GM21367 (cell line): ENCODE data around the gene RAB23.
A peak's percentile ranks its signal among the peaks of the same experiment; 100 is the strongest.

ENCODE experiments used
- ATAC-seq: cut with Tn5 transposase; IDR thresholded peaks from one replicate; pipeline ENCODE4 v1.9.1; 2021; ENCODE audit not compliant: unreplicated experiment

Gene RAB23

DNA sequence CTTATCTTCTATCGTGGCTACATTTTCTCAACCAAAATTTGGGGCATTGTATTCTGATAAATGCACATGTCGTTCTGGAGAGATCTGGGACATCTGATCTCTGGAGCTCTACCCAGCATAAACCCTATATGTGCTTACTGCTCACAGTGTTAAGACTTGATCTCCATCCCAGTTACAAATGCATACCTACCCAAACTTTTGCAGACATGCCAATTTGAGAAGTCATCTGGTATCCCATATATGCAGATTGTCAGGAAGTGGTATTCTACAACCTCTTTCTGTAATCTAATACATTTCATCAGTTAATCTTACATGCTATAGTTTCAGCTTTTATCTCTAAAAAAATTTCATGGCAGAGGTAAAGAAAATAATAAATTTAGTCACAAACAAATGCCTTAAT, 38.8 kb downstream of the RAB23 start:
- no peak for ATAC-seq

- ATAC-seq: no peak
These were observed 40.1 kb downstream of the RAB23 start for GRCh38 chr6:57182017-57182432.

GRCh38 chr6:57180596-57180995, 41.5 kb downstream of the RAB23 start:
- ATAC-seq: no peak

GRCh38 chr6:57177545-57178265, 44.4 kb downstream of the RAB23 start:
- ATAC-seq: no peak

GRCh38 chr6:57174511-57174907, 47.6 kb downstream of the RAB23 start:
- ATAC-seq: no peak

GRCh38 chr6:57173886-57174510, 48.1 kb downstream of the RAB23 start:
- no peak for ATAC-seq

DNA sequence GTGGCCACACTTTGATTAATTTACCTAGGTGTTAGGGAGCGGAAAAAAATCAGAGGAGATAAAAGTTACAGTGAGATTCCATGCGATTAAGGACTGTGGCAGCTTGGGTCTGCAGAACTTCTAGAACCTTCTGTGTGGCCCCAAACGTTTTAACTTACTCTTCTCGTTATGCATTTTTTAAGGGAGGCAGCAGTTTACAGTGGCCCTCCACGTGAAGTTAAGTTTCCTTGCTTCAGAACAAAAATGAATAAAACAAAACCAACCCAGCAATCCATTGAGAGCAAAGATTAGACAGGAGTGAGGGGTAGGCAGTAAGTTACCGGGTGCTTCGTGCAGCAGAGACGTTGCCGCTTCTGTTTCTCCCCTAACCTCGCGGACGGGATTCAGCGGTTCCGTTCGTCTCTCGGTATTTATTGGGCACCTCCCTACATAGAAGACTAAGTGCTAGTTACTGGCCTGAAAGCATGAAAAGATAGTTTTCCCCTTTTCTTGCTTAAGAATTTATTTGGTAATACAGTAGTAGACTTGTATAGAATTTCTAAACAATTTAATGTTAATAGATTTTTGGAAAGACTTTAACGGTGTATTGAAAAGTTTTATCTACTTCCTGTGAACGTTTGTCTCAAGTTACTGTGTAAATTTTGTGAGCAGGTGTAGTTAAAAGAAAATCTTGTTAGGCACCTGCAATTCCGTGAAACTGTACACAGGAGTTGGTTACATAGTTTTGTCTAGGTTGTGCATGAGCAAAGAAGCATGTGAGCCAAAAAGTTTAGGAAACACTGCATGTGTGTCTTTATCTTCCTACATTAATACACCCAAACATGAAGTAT, 48.8 kb downstream of the RAB23 start:
- ATAC-seq: no peak

DNA sequence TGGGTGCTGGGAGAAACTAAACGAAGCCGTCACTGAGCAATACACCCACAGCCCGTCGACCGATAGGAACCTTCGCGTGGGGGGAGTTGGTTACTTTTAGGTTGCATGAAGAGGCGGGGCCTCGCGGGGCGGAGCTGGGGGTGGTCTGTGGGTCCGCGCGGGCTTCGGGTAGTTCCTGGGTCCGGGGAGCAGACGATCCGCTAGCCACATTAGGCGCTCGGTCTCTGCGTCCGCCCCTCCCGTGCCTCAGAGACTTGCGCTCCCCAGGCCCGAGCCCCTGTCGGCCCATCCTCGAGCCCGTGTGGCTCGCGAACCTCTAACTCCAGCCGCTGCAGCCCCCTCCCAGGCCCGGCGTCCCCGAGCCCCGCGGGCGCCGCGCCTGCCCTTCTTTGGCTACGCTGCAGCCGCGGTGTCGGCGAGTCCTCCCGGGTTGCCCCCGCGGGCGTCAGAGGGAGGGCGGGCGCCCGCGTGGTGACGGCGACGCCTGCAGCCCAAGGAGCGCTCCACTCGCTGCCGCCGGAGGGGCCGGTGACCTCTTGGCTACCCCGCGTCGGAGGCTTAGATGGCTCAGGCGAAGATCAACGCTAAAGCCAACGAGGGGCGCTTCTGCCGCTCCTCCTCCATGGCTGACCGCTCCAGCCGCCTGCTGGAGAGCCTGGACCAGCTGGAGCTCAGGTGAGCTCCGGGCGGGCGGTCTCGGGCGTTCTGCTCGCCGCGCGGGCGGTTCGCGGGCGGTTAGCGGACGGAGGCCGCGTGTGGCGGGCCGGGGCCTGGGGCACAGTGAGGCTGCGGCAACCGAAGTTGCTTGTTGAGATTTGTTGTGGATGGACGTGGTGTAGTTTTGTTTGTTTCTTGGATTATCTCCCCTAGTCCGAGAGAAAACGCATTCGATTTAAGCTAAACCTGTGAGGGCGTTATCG, 49.7 kb downstream of the RAB23 start, which contains the start of gene BAG2:
Gene BAG2 (plus strand): TSS at position 191 of the 920 bp plus-strand sequence. CDS start 372 bp downstream, at position 563.
- peak; percentile 86 for ATAC-seq

GRCh38 chr6:57165080-57165479, 57.0 kb downstream of the RAB23 start:
- no peak for ATAC-seq

GRCh38 chr6:57163956-57164355, 58.2 kb downstream of the RAB23 start:
- no peak for ATAC-seq

- ATAC-seq: no peak
These were observed 59.6 kb downstream of the RAB23 start for GRCh38 chr6:57162516-57162915.

- ATAC-seq: no peak
These were observed 60.1 kb downstream of the RAB23 start for GRCh38 chr6:57162028-57162427.

GRCh38 chr6:57159127-57159526, 63.0 kb downstream of the RAB23 start:
- no peak for ATAC-seq

DNA sequence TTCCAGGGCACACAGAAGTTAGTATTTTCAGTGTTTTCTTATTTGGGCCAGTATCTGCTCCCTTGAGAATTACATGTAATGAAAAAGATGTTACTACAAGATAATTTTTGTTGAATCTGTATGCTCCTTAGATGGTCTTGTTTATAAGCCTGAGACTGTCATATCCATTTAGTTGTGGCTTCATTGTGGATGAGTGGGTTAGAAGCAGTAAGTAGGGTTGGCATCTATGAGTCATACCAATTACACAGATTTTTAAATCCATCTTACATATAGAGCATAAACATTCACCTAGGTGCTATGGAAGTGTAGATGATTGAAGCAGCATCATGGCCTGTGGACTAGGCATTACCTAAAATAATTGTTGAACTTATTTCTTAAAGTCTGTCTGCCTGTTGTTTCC, 63.4 kb downstream of the RAB23 start:
- no peak for ATAC-seq

DNA sequence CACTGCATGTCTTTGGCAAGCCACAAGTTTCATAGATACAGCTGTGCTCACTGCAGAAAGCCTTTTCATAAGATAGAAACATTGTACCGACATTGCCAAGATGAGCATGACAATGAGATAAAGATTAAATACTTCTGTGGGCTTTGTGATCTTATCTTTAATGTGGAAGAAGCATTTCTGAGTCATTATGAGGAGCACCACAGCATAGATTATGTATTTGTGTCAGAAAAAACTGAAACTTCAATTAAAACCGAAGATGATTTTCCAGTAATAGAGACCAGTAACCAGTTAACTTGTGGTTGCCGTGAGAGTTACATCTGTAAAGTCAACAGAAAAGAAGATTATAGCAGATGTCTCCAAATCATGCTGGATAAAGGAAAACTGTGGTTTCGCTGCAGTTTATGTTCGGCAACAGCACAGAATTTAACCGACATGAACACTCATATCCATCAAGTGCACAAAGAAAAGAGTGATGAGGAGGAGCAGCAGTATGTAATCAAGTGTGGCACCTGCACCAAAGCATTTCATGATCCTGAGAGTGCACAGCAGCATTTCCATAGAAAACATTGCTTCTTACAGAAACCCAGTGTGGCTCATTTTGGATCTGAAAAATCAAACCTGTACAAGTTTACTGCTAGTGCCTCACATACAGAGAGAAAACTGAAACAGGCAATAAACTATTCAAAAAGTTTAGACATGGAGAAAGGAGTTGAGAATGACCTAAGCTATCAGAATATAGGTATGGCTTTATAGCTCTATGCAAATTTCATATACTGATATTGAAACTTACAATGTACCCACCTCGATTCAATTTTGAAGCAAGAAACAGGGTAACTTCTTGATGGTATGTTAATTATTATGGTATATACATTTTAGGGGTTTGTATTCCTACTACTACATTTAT, 73.9 kb downstream of the RAB23 start:
- ATAC-seq: no peak

- ATAC-seq: no peak
These were observed 74.7 kb downstream of the RAB23 start for GRCh38 chr6:57147401-57147800.

DNA sequence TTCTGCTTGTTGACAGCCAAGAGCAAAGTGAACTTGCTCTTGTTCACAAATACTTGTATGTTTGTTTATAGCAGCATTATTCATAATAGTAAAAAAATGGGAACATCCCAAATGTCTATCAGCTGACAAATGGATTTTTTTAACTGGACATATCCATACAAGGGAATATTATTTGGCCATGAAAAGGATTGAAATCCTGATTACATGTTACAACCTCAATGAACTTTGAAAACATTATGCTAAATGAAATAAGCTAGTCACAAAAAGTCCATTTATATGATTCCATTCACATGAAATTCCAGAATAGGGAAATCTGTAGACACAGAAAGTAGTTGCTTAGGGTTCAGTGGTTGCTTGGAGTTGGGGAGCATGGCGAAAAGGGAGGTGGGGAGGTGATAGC, 78.4 kb downstream of the RAB23 start:
- no peak for ATAC-seq

DNA sequence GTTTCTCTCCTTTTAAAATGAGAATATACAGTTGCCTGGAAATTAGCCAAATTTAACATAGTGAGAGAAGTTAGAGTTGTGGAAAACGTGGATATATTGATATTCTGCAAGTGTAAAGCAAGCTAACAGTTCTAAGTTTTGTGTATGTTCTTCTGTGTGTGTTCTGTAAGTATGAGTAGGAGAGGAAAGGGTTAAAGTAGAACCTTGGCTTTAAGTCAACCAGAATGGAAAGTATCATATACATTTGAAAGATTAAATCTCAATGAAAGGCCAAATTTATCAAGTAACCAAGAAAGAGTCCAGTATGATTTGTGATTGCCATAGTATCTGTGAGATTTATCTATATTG, 80.0 kb downstream of the RAB23 start:
- no peak for ATAC-seq

DNA sequence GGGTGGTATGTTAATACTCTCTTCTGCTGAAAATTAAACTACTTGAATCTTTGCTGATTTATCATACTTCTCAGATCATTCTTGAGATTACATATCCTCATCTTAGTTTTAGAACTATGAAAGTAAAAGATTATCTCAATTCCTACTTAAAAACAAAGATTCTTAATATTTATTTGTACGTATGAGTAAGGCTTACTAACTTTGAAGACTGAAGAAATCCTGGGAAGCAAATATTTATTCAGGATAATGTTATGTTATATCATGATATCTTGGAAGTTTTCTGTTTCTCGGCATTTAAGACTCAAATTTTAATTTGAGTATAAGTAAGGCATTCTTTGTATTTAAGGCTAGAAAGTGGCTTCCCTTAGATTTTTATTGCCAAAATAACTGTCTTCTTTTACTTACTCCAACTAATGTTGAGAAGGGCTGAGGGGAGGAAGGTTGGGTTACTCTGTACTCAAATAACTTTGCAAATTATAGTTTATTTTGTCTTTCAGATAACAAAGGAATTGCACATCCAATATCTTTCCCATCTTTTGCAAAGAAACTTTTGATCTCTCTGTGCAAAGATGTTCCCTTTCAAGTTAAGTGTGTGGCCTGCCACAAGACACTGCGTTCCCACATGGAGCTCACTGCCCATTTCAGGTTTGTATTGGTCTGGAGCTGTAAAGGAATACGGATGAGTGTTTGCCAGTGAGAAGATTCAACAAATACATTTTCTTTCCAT, 80.5 kb downstream of the RAB23 start:
- ATAC-seq: no peak
